ENCODE measurements around the gene YAF2.

The YAF2 gene

DNA sequence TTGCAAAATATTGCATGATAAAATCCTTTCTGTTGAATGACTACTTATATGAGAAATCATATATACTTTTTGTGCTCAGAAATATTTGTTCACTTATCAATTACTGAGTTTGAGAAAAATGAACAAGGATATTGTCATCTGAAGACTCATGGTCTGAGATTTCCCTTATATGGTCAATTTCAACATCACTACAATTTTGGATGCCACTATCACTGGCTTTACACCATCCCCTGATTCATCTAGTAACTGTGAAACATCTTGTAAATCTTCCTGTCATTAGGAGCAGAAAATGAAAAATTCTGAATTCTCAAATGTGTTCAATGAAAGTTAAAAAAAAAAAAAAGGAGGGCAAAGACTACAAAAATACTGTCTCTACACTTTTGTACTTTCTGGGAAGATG, 71.5 kb downstream of the YAF2 start:
- no peak for TF ChIP-seq CTCF (IDR thresholded peaks at IDR 0.05; ENCODE audit: control extremely low read depth, extremely low read depth, low read depth, missing control alignments)
- CTCF ChIA-PET, result no interaction called here
- POLR2A ChIA-PET, result no interaction called here
- DNase-seq (ENCODE audit: extremely low spot score), result no peak

- POLR2A ChIA-PET, result no interaction called here
- CTCF ChIA-PET, result no interaction called here
- no peak for DNase-seq (ENCODE audit: extremely low spot score)
- TF ChIP-seq CTCF (IDR thresholded peaks at IDR 0.05; ENCODE audit: control extremely low read depth, extremely low read depth, low read depth, missing control alignments), result no peak
These were observed 74.1 kb downstream of the YAF2 start for GRCh38 chr12:42163913-42164312.

GRCh38 chr12:42162965-42163364, 75.1 kb downstream of the YAF2 start:
- DNase-seq (ENCODE audit: extremely low spot score), result no peak
- no peak for TF ChIP-seq CTCF (IDR thresholded peaks at IDR 0.05; ENCODE audit: control extremely low read depth, extremely low read depth, low read depth, missing control alignments)
- ChIA-PET POLR2A (interaction anchor here (0.6 kb wide), 1 partner anchor 26 kb away, joined by 6 read pairs; no protein-coding TSS in a partner anchor), CTCF (interaction anchor here (1.1 kb wide), 1 partner anchor 18 kb away, joined by 4 read pairs; the partner anchor contains the start of gene GXYLT1)

- ChIA-PET POLR2A (no interaction called here), CTCF (interaction anchor here (1.8 kb wide), 1 partner anchor 11 kb away, joined by 3 read pairs; no protein-coding TSS in a partner anchor)
- no peak for DNase-seq (ENCODE audit: extremely low spot score)
- TF ChIP-seq CTCF (IDR thresholded peaks at IDR 0.05; ENCODE audit: control extremely low read depth, extremely low read depth, low read depth, missing control alignments), result no peak
These were observed 75.9 kb downstream of the YAF2 start for GRCh38 chr12:42162193-42162592.

DNA sequence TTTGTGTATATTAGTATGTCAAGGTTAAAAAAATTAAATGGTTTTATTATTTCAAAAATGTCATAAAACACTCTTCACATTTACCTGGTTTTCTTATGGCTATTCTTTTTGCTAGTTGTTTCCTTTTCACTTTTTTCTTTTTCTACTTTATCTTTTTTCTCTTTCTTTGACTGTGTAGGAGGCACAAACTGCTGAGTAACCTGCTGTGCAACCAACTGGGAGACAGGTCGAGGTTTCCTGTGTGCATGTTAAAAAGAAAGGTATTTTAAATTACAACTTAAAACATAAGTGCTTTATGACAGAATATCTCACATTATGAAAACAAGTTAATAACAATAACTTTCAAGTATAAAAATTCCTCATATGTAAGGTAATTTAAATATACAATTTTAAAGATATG, 76.5 kb downstream of the YAF2 start:
- ChIA-PET CTCF (interaction anchor here (0.9 to 1.8 kb wide), 5 partner anchors 12 to 57 kb away, joined by 3 to 4 read pairs (median 4); no protein-coding TSS in a partner anchor), POLR2A (no interaction called here)
- no peak for DNase-seq (ENCODE audit: extremely low spot score)

GRCh38 chr12:42156232-42156631, 81.8 kb downstream of the YAF2 start:
- ChIA-PET POLR2A (interaction anchor here (0.9 kb wide), 1 partner anchor 11 kb away, joined by 3 read pairs; no protein-coding TSS in a partner anchor), CTCF (interaction anchor here (2.1 to 2.2 kb wide), 2 partner anchors 11 to 24 kb away, joined by 5 to 7 read pairs; partner anchors contain the start of gene GXYLT1)
- no peak for DNase-seq (ENCODE audit: extremely low spot score)
- TF ChIP-seq CTCF (IDR thresholded peaks at IDR 0.05; ENCODE audit: control extremely low read depth, extremely low read depth, low read depth, missing control alignments), result no peak

More for the DNA sequence above, 76.5 kb downstream of the YAF2 start:
- TF ChIP-seq CTCF (IDR thresholded peaks at IDR 0.05; ENCODE audit: control extremely low read depth, extremely low read depth, low read depth, missing control alignments), result no peak
